Neural cell (in vitro differentiated cells): ENCODE results near the gene ABCF2. TPM values are rescaled to one million over a fixed set of nuclear protein-coding genes. Genes with fewer than 3 reads are reported as not detected.

ENCODE experiments used
- H2AFZ ChIP-seq: fragments of 200-600, 300-800 bp; sonication (generic), shearing (Covaris generic); 2 replicates; pipeline ENCODE4 v1.6.0; 2014; ENCODE audit warnings: low read depth, mild to moderate bottlenecking, antibody characterized with exemption, low read length, moderate library complexity
- H3F3A ChIP-seq: fragments of 200-600 bp; shearing (Covaris generic); 2 replicates; pipeline ENCODE4 v1.6.1; 2016; ENCODE audit warnings: mild to moderate bottlenecking, moderate library complexity, mixed read lengths, antibody characterized with exemption, low read length; ENCODE audit not compliant: insufficient read depth, poor library complexity, severe bottlenecking
- H3K27ac ChIP-seq: fragments of 200-600, 300-800 bp; sonication (generic), shearing (Covaris generic); 2 replicates; pipeline ENCODE4 v1.5.1; 2014; ENCODE audit warnings: mild to moderate bottlenecking, low read length, moderate library complexity
- H3K27me3 ChIP-seq: fragments of 300-800, 200-600 bp; sonication (generic), shearing (Covaris generic); 2 replicates; pipeline ENCODE4 v1.6.0; 2014; ENCODE audit warnings: mild to moderate bottlenecking, low read depth, low read length, moderate library complexity; ENCODE audit not compliant: insufficient read depth
- H3K36me3 ChIP-seq: fragments of 300-800, 200-600 bp; sonication (generic), shearing (Covaris generic); 2 replicates; pipeline ENCODE4 v1.5.1; 2014; ENCODE audit warnings: mild to moderate bottlenecking, antibody characterized with exemption, low read length, moderate library complexity; ENCODE audit not compliant: insufficient read depth
- H3K4me2 ChIP-seq: fragments of 300-800, 200-600 bp; sonication (generic), shearing (Covaris generic); 2 replicates; pipeline ENCODE4 v1.6.0; 2014; ENCODE audit warnings: mild to moderate bottlenecking, low read length
- H3K4me3 ChIP-seq: fragments of 300-800, 200-600 bp; sonication (generic), shearing (Covaris generic); 2 replicates; pipeline ENCODE4 v1.5.1; 2014; ENCODE audit warnings: mild to moderate bottlenecking, low read length, moderate library complexity
- H3K79me2 ChIP-seq: fragments of 200-600 bp; shearing (Covaris generic); replicated peaks from 2 replicates; pipeline ENCODE4 v1.6.0; 2014; ENCODE audit warnings: mild to moderate bottlenecking, low read length, moderate library complexity; ENCODE audit not compliant: insufficient read depth
- H3K9ac ChIP-seq: fragments of 300-800, 200-600 bp; sonication (generic), shearing (Covaris generic); 2 replicates; pipeline ENCODE4 v1.6.1; 2016; ENCODE audit warnings: mild to moderate bottlenecking, low read length, mixed read lengths
- H3K9me2 ChIP-seq: fragments of 200-600 bp; shearing (Covaris generic); 2 replicates; pipeline ENCODE4 v1.6.1; 2016; ENCODE audit warnings: mild to moderate bottlenecking, low read length, mixed read lengths; ENCODE audit not compliant: insufficient read depth
- H3K9me3 ChIP-seq: fragments of 200-600, 300-800 bp; sonication (generic), shearing (Covaris generic); 2 replicates; pipeline ENCODE4 v1.6.1; 2016; ENCODE audit warnings: mild to moderate bottlenecking, mixed run types, low read length, moderate library complexity, mixed read lengths
- H4K20me1 ChIP-seq: fragments of 200-600 bp; shearing (Covaris generic); 2 replicates; pipeline ENCODE4 v1.6.1; 2016; ENCODE audit warnings: mild to moderate bottlenecking, mixed run types; ENCODE audit not compliant: insufficient read depth
- EZH2 ChIP-seq: fragments of 200-600, 300-800 bp; shearing (Covaris generic), sonication (generic); IDR thresholded peaks from 2 replicates; pipeline ENCODE4 v1.6.1; 2014; ENCODE audit warnings: antibody characterized with exemption, low read length, borderline replicate concordance, mild to moderate bottlenecking; ENCODE audit not compliant: insufficient read depth, poor library complexity, severe bottlenecking
- MXI1 ChIP-seq: fragments of 450-650 bp; conservative IDR thresholded peaks from 2 replicates; pipeline ENCODE4 v1.6.1; 2014; ENCODE audit warnings: antibody characterized with exemption, mild to moderate bottlenecking; ENCODE audit not compliant: poor library complexity, severe bottlenecking
- POLR2AphosphoS5 ChIP-seq: IDR thresholded peaks from 2 replicates; pipeline ENCODE4 v1.6.1; 2012
- RAD21 ChIP-seq: fragments of 450-650 bp; conservative IDR thresholded peaks from 2 replicates; pipeline ENCODE4 v1.6.1; 2014; ENCODE audit warnings: antibody characterized with exemption, mild to moderate bottlenecking, moderate library complexity
- SMC3 ChIP-seq: fragments of 450-650 bp; conservative IDR thresholded peaks from 2 replicates; pipeline ENCODE4 v1.6.1; 2014; ENCODE audit warnings: antibody characterized with exemption, mild to moderate bottlenecking, moderate library complexity; ENCODE audit not compliant: poor library complexity
- TAF1 ChIP-seq: IDR thresholded peaks from 2 replicates; pipeline ENCODE4 v1.6.1; 2012; ENCODE audit warnings: low read depth
- polyA plus RNA-seq: library from polyadenylated mRNA; depleted of rRNA; stranded (reverse); fragments of >200 nt; gene quantifications from 2 replicates; pipeline ENCODE4 v1.2.3, GENCODE V29; 2014
- TF ChIP-seq, protein P1 (sequence below): fragments of 450-650 bp; IDR thresholded peaks from 2 replicates; pipeline ENCODE4 v1.5.1; 2014; ENCODE audit warnings: antibody characterized with exemption, mild to moderate bottlenecking, moderate library complexity; ENCODE audit not compliant: poor library complexity, severe bottlenecking
- TF ChIP-seq, protein P2 (sequence below): IDR thresholded peaks from 2 replicates; pipeline ENCODE4 v1.6.1; 2012; ENCODE audit warnings: borderline replicate concordance

Gene ABCF2
- polyA plus RNA-seq, 1 donor from 2014 or later: 32.7 TPM

DNA sequence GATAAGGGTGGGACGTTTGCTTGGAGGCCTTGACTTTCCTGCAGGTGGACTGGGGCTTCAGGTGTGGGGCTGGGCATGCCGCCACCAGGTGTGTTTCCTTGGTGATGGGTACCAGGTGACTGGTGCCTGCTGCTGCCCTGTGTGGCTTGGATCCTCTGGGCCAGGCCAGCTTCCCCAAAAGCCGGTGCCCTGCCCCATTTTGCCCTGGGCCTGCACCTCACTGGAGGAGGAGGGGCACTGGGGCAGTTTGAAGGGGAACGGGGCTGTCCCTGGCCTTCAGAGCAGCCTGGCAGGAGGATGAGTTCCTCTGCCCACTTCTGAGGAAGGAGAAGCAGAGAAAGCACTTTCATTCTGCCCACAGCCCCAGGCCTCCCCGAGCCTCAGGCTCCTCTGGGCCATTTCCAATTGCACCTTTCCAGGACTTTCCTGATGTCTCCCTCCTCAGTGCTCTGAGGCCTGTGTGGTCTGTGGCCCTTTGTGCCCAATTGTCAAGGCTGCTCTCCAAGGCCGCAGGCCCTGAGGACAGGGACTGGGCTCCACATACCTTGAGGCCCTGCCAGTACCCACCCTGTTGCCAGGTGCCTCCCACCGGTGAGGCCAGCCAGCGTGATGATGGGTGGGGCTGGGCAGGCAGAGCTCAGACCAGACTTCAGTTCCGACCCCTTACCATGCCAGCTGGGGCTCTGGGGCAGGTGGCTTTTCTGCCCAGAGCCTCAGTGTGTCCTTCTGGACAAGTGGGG lies 46.8 kb upstream of the ABCF2 start:
- Histone ChIP-seq H3K4me2 (no peak overlapping the region), H4K20me1 (no peaks in the 10 kb centered on the region), H3K36me3 (no peaks in the 10 kb centered on the region), H2AFZ (no peak overlapping the region), H3K4me3 (no peak overlapping the region), H3F3A (no peaks in the 10 kb centered on the region), H3K9me3 (no peaks in the 10 kb centered on the region), H3K27ac (no peak overlapping the region), H3K27me3 (no peaks in the 10 kb centered on the region), H3K79me2 (no peaks in the 10 kb centered on the region), H3K9me2 (no peaks in the 10 kb centered on the region), H3K9ac (no peak overlapping the region)
- TF ChIP-seq MXI1: no peak
- no peak for TF ChIP-seq RAD21
- TF ChIP-seq SMC3: no peak
- TF ChIP-seq TAF1: no peak
- TF ChIP-seq, protein P1, sequence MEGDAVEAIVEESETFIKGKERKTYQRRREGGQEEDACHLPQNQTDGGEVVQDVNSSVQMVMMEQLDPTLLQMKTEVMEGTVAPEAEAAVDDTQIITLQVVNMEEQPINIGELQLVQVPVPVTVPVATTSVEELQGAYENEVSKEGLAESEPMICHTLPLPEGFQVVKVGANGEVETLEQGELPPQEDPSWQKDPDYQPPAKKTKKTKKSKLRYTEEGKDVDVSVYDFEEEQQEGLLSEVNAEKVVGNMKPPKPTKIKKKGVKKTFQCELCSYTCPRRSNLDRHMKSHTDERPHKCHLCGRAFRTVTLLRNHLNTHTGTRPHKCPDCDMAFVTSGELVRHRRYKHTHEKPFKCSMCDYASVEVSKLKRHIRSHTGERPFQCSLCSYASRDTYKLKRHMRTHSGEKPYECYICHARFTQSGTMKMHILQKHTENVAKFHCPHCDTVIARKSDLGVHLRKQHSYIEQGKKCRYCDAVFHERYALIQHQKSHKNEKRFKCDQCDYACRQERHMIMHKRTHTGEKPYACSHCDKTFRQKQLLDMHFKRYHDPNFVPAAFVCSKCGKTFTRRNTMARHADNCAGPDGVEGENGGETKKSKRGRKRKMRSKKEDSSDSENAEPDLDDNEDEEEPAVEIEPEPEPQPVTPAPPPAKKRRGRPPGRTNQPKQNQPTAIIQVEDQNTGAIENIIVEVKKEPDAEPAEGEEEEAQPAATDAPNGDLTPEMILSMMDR: no peak

- H3K9me2 ChIP-seq: no peaks in the 10 kb centered on the region
- H3K9ac ChIP-seq: no peak overlapping the region
- no peak overlapping the region for H3K27ac ChIP-seq
- H3F3A ChIP-seq: no peaks in the 10 kb centered on the region
- H4K20me1 ChIP-seq: no peaks in the 10 kb centered on the region
- H3K79me2 ChIP-seq: no peaks in the 10 kb centered on the region
- H3K36me3 ChIP-seq: no peaks in the 10 kb centered on the region
- no peaks in the 10 kb centered on the region for H3K9me3 ChIP-seq
- no peak overlapping the region for H3K4me3 ChIP-seq
- H3K27me3 ChIP-seq: no peaks in the 10 kb centered on the region
- no peak for TF ChIP-seq TAF1
- TF ChIP-seq POLR2AphosphoS5: no peak
- TF ChIP-seq RAD21: no peak
- TF ChIP-seq, protein P2, sequence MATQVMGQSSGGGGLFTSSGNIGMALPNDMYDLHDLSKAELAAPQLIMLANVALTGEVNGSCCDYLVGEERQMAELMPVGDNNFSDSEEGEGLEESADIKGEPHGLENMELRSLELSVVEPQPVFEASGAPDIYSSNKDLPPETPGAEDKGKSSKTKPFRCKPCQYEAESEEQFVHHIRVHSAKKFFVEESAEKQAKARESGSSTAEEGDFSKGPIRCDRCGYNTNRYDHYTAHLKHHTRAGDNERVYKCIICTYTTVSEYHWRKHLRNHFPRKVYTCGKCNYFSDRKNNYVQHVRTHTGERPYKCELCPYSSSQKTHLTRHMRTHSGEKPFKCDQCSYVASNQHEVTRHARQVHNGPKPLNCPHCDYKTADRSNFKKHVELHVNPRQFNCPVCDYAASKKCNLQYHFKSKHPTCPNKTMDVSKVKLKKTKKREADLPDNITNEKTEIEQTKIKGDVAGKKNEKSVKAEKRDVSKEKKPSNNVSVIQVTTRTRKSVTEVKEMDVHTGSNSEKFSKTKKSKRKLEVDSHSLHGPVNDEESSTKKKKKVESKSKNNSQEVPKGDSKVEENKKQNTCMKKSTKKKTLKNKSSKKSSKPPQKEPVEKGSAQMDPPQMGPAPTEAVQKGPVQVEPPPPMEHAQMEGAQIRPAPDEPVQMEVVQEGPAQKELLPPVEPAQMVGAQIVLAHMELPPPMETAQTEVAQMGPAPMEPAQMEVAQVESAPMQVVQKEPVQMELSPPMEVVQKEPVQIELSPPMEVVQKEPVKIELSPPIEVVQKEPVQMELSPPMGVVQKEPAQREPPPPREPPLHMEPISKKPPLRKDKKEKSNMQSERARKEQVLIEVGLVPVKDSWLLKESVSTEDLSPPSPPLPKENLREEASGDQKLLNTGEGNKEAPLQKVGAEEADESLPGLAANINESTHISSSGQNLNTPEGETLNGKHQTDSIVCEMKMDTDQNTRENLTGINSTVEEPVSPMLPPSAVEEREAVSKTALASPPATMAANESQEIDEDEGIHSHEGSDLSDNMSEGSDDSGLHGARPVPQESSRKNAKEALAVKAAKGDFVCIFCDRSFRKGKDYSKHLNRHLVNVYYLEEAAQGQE: no peak
- TF ChIP-seq MXI1: no peak
- TF ChIP-seq, protein P1: no peak
- TF ChIP-seq EZH2: no peak
- H2AFZ ChIP-seq: no peak overlapping the region
- H3K4me2 ChIP-seq: no peak overlapping the region
Measured at GRCh38 chr7:151272877-151273276, 45.9 kb upstream of the ABCF2 start.
